ENCODE data around the gene NOS3. TPM values are rescaled to one million over a fixed set of nuclear protein-coding genes. Genes with fewer than 3 reads are reported as not detected.
A peak's percentile ranks its signal among the peaks of the same experiment; 100 is the strongest.

The NOS3 gene
- total RNA-seq, 2 donors from 2014 or later, result 8.0 to 12.1 TPM

DNA sequence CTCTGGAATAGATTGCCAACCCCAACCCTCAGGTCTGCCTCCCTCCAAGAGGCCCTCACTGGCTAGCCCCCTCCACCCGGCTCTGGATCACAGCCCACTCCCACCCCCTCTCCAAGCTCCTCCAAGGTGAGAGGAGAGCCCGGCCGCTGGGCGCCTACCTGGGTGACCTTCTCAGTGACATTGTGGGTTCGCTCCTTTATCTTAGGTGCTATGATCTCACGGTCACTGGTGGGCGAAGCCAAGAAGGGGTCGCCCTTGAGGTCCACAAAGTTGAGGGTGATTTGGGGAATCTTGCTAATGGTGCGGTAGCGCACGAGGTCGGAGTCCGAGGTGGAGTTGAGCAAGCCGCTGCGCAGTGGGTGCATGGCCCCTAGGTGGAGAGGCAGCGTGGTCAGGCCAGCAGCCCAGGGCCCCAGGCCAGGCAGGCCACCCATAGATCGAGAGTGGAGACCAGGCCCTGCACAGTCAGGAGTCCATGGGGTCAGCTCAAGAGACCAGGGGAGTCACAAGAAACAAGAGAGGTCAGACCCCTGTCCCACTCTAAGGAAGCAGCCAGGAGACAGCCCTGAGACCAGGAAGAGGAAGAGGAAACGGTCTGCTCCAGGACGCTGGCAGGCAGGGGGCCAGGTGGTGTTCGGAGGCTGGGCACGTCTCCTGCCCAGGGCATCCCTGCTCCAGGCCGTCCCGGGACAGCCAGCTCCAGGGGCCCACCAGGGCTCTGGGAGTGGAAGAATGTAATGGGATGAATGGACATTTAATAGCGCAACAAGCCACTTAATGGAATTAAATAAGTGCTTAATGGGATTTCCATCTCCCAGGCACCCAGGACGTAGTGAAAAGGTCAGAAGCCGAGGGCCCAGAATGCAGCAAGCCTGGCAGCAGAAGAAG, 33.4 kb upstream of the NOS3 start:
- Mint-ChIP-seq H3K36me3 (ENCODE audit: low read depth) (peaks cover 9% of the 10 kb centered on the region), H3K4me1 (peaks cover 14% of the 10 kb centered on the region), H3K27me3 (peaks cover 24% of the 10 kb centered on the region), H3K4me3 (peak overlapping the region; percentile 37), H3K9me3 (no peaks in the 10 kb centered on the region), H3K27ac (no peak overlapping the region)
- ATAC-seq (replicated peaks), result no peak

GRCh38 chr7:150958062-150958552, 32.7 kb upstream of the NOS3 start:
- H3K4me3 Mint-ChIP-seq, result no peak overlapping the region

GRCh38 chr7:150958597-150958996, 32.2 kb upstream of the NOS3 start:
- no peak for ATAC-seq (replicated peaks)
- Mint-ChIP-seq H3K27me3 (peaks cover 24% of the 10 kb centered on the region), H3K4me3 (no peak overlapping the region), H3K36me3 (ENCODE audit: low read depth) (peaks cover 9% of the 10 kb centered on the region), H3K27ac (no peak overlapping the region), H3K4me1 (peaks cover 16% of the 10 kb centered on the region), H3K9me3 (no peaks in the 10 kb centered on the region)

More at GRCh38 chr7:150958062-150958552, 32.7 kb upstream of the NOS3 start:
- peaks cover 9% of the 10 kb centered on the region for H3K36me3 Mint-ChIP-seq (ENCODE audit: low read depth)
- peaks cover 24% of the 10 kb centered on the region for H3K27me3 Mint-ChIP-seq
- H3K9me3 Mint-ChIP-seq, result no peaks in the 10 kb centered on the region
- ATAC-seq (replicated peaks), result no peak
- H3K4me1 Mint-ChIP-seq, result peaks cover 16% of the 10 kb centered on the region
- no peak overlapping the region for H3K27ac Mint-ChIP-seq

- peaks cover 16% of the 10 kb centered on the region for H3K4me1 Mint-ChIP-seq
- no peak for ATAC-seq (replicated peaks)
- no peak overlapping the region for H3K4me3 Mint-ChIP-seq
- H3K27ac Mint-ChIP-seq, result no peak overlapping the region
- H3K9me3 Mint-ChIP-seq, result no peaks in the 10 kb centered on the region
- H3K27me3 Mint-ChIP-seq, result peaks cover 24% of the 10 kb centered on the region
- H3K36me3 Mint-ChIP-seq (ENCODE audit: low read depth), result peaks cover 9% of the 10 kb centered on the region
These were observed 31.7 kb upstream of the NOS3 start for GRCh38 chr7:150959081-150959480.

DNA sequence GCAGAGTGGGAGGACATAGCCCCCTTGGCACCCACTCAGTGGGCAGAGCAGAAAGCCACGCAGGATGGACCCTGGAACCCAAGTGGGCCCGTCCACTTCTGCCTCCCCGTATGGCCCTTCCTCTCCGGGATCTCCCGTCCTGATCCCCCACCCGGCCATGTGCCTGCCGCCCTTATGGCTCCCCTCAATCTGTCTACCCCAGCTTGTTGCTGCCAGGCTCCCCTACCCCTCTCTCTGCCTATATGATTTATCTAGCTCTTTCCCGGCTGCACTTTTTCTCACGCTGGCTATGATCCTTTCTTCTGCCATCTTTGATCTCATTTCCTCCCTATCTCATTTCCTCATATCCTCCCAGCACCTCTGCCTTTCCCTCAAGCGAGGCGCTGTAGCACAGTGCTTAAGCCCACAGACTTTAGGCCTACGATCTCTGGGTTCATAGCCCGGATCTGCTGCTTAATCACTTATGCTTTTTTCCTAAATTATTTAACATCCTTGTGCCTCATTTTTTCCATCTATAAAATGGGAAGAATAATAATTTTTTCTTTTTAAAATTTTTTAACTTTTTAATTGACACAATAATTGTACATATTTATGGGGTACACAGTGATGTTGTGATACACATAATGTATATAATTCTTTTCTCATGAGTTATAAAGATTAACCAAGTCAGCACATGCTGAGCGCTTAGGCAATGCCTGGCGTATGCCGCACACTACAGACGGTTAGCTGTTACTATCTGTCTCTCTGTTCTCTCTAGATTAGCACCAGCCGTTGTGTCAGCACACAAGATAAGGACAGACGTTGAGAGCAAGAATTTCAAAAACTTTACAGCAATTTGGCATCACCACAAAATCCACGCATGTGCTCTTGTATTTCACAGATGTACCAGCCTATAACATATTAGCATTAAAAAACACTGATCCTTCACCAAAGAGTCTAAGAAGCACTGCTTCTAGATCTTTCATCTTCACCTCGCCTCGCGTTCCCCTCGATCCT, 30.8 kb upstream of the NOS3 start:
- ATAC-seq (replicated peaks), result no peak

GRCh38 chr7:150961510-150962289, 29.1 kb upstream of the NOS3 start:
- peaks cover 16% of the 10 kb centered on the region for H3K4me1 Mint-ChIP-seq
- ATAC-seq (replicated peaks), result no peak
- H3K9me3 Mint-ChIP-seq, result no peaks in the 10 kb centered on the region
- no peak overlapping the region for H3K4me3 Mint-ChIP-seq
- peaks cover 9% of the 10 kb centered on the region for H3K36me3 Mint-ChIP-seq (ENCODE audit: low read depth)
- no peak overlapping the region for H3K27ac Mint-ChIP-seq
- H3K27me3 Mint-ChIP-seq, result peaks cover 20% of the 10 kb centered on the region

More for the DNA sequence above, 30.8 kb upstream of the NOS3 start:
- Mint-ChIP-seq H3K27ac (no peak overlapping the region), H3K27me3 (peaks cover 24% of the 10 kb centered on the region), H3K4me1 (peaks cover 16% of the 10 kb centered on the region), H3K9me3 (no peaks in the 10 kb centered on the region), H3K4me3 (peak overlapping the region; percentile 15), H3K36me3 (ENCODE audit: low read depth) (peaks cover 9% of the 10 kb centered on the region)

DNA sequence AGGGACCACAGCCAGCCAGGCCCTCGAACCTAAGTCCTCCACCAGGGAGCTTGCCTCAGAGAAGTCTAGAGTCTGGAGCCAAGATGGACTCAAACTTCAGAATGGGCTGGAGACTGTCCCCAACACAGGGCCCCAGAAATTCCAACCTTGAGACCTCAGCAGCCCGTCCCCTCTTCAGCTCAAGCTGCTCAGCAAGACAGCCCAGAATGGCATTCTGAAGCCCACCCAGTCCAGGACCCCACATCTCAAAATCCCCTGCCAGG, 28.6 kb upstream of the NOS3 start:
- Mint-ChIP-seq H3K4me3 (no peak overlapping the region), H3K27ac (no peak overlapping the region), H3K27me3 (peaks cover 14% of the 10 kb centered on the region), H3K36me3 (ENCODE audit: low read depth) (peaks cover 3% of the 10 kb centered on the region), H3K9me3 (no peaks in the 10 kb centered on the region), H3K4me1 (peaks cover 15% of the 10 kb centered on the region)
- no peak for ATAC-seq (replicated peaks)

GRCh38 chr7:150962553-150963399, 28.0 kb upstream of the NOS3 start:
- Mint-ChIP-seq H3K36me3 (ENCODE audit: low read depth) (no peaks in the 10 kb centered on the region), H3K9me3 (no peaks in the 10 kb centered on the region), H3K4me1 (peaks cover 10% of the 10 kb centered on the region), H3K27ac (no peak overlapping the region), H3K27me3 (peaks cover 10% of the 10 kb centered on the region), H3K4me3 (no peak overlapping the region)
- peak; percentile 84 for ATAC-seq (replicated peaks)

GRCh38 chr7:150963707-150964559, 26.9 kb upstream of the NOS3 start:
- Mint-ChIP-seq H3K4me3 (no peak overlapping the region), H3K9me3 (no peaks in the 10 kb centered on the region), H3K27me3 (peaks cover 5% of the 10 kb centered on the region), H3K36me3 (ENCODE audit: low read depth) (no peaks in the 10 kb centered on the region), H3K4me1 (peaks cover 15% of the 10 kb centered on the region), H3K27ac (no peak overlapping the region)
- ATAC-seq (replicated peaks), result no peak

DNA sequence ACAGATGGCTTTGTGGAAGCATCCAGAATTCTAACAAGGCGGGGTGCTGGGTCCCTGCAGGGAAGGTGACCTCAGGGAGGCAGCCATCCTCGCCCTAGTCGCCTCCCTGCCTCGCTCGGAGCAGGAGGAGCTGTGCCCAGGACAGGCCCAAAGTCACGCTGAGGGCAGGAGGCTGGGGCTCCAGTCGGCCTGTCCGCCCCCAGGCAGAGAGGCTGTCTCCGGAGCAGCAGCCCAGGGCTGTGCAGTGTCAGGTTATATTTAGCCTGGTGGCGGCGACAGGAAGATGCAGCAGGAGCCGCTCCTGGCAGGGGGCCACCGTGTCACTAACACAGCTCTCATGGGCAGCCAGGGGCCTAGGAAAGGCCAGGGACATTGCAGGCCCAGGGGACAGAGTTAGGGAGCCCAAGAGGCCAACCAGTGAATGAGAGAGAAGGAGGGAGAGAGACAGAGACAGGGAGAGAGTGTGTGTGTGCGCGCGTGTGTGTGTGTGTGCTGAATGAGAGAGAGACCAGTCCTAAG, 26.2 kb upstream of the NOS3 start:
- no peak for ATAC-seq (replicated peaks)
- peaks cover 15% of the 10 kb centered on the region for H3K4me1 Mint-ChIP-seq

GRCh38 chr7:150965273-150965830, 25.5 kb upstream of the NOS3 start:
- Mint-ChIP-seq H3K4me3 (no peak overlapping the region), H3K36me3 (ENCODE audit: low read depth) (no peaks in the 10 kb centered on the region), H3K4me1 (peaks cover 10% of the 10 kb centered on the region), H3K27me3 (no peaks in the 10 kb centered on the region), H3K27ac (no peak overlapping the region), H3K9me3 (no peaks in the 10 kb centered on the region)
- ATAC-seq (replicated peaks), result no peak

More for the DNA sequence above, 26.2 kb upstream of the NOS3 start:
- H3K27ac Mint-ChIP-seq, result no peak overlapping the region
- H3K36me3 Mint-ChIP-seq (ENCODE audit: low read depth), result no peaks in the 10 kb centered on the region
- no peaks in the 10 kb centered on the region for H3K9me3 Mint-ChIP-seq
- H3K4me3 Mint-ChIP-seq, result no peak overlapping the region
- peaks cover 4% of the 10 kb centered on the region for H3K27me3 Mint-ChIP-seq

DNA sequence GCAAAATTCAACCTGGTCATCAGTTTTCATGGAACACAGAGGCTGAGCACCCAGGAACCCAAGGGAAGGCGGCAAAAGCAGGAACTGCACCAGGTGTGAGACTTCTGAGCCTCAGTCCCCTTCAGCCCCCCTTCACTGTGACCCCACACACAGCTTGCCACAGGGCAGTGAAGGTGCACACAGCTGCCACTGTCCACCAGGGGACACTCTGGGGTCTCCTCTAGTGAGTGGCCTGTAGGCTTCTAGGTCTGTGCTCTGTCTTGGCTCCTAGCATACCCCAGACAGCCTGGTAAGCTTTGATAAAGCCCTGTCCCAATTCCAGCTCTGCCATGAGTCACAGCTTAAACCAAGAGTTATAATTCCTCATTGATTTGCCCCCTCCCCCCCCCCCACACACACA, 24.8 kb upstream of the NOS3 start:
- H3K4me3 Mint-ChIP-seq, result no peak overlapping the region
- no peaks in the 10 kb centered on the region for H3K27me3 Mint-ChIP-seq
- no peak for ATAC-seq (replicated peaks)
- no peak overlapping the region for H3K27ac Mint-ChIP-seq
- peaks cover 10% of the 10 kb centered on the region for H3K4me1 Mint-ChIP-seq
- no peaks in the 10 kb centered on the region for H3K9me3 Mint-ChIP-seq
- no peaks in the 10 kb centered on the region for H3K36me3 Mint-ChIP-seq (ENCODE audit: low read depth)

All from activated T-helper 17 cell treated with anti-CD3 and anti-CD28 coated beads, Interleukin-2, amount 50 U/mL, for 72 hours (primary cell).